ENCODE data around the gene TMEM132D.

GRCh38 chr12:129540954-129541353, 362.9 kb downstream of the TMEM132D start:
- TF ChIP-seq POLR2AphosphoS5 (IDR thresholded peaks at IDR 0.05): no peak
- TF ChIP-seq CTCF (IDR thresholded peaks at IDR 0.05): no peak
- no peak for TF ChIP-seq POLR2A (IDR thresholded peaks at IDR 0.05; ENCODE audit: low read depth)
- TF ChIP-seq EP300 (IDR thresholded peaks at IDR 0.05): no peak
